ENCODE measurements around the gene NKX2-1. TPM values are rescaled to one million over a fixed set of nuclear protein-coding genes. Genes with fewer than 3 reads are reported as not detected.

Gene NKX2-1
- total and polyA plus RNA-seq, 9 donors, result 0.18 TPM; not detected in 8

DNA sequence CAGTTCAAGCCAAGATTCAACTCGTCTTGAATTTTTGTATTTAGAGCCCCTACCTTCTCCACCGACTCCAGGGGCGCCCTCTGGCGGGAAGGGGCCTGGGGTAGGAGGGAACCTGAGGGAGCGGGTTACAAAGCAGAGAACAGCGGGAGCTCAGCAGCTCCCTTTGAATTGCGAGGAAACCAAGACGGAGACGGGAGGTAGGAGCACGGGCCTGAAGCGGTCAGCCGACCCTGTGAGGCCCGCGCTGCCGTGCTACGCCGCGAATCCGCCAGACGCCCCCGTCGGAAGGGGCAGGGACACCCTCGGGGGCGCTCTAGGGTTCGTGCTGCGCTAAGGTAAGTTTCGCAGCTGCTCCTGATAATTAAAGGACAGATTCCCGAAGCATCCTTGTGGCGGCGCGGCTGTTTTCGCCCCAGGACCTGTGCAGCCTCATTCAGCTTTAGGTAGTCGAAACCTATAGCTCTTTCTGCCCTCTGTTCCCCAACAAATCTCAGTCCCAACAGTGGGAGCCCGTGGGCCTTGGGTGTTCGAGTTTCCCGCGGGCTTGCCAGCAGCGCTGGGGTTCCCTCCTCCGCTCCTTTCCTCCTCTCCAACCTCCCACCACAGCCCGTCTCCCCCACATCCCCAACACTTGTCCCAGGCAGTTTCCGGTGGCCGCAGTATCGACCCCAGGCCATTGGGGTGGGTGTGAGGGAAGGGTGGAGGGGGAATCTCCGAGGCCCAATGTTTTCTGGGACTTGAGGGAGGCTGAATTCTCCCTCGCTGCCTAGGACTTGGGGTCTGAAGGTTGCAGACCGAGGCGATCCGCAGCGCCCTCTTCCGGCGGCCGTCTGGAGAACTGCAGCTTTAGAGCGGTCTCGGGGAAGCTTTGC, 5.1 kb upstream of the NKX2-1 start:
- no peak overlapping the region for H3K4me3 ChIP-seq
- no peaks in the 10 kb centered on the region for H3K36me3 ChIP-seq
- no peak overlapping the region for H3K27ac ChIP-seq
- peaks cover 1% of the 10 kb centered on the region for H3K4me1 ChIP-seq (ENCODE audit: insufficient read depth)
- DNase-seq, result no peak
- WGBS, 3 donors, result 2 to 3% (median 2%) methylated on average over 50 to 54 of the region's 54 CpGs
- intact Hi-C loops (cut with DNase I), result no loop called here
- TF ChIP-seq EP300 (IDR thresholded peaks at IDR 0.05) (no peak), POLR2A (IDR thresholded peaks at IDR 0.05) (no peak)
- TF ChIP-seq, protein P1, sequence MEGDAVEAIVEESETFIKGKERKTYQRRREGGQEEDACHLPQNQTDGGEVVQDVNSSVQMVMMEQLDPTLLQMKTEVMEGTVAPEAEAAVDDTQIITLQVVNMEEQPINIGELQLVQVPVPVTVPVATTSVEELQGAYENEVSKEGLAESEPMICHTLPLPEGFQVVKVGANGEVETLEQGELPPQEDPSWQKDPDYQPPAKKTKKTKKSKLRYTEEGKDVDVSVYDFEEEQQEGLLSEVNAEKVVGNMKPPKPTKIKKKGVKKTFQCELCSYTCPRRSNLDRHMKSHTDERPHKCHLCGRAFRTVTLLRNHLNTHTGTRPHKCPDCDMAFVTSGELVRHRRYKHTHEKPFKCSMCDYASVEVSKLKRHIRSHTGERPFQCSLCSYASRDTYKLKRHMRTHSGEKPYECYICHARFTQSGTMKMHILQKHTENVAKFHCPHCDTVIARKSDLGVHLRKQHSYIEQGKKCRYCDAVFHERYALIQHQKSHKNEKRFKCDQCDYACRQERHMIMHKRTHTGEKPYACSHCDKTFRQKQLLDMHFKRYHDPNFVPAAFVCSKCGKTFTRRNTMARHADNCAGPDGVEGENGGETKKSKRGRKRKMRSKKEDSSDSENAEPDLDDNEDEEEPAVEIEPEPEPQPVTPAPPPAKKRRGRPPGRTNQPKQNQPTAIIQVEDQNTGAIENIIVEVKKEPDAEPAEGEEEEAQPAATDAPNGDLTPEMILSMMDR (IDR thresholded peaks at IDR 0.05), result no peak
- H3K27me3 ChIP-seq, result no peaks in the 10 kb centered on the region
- peaks cover 0 to 3% of the 10 kb centered on the region in 2 donors for H3K9me3 ChIP-seq

GRCh38 chr14:36524220-36524837, 4.3 kb upstream of the NKX2-1 start:
- no peak overlapping the region for H3K4me3 ChIP-seq
- 5 to 6% (median 5%) methylated on average over 38 of the region's 38 CpGs for WGBS, 3 donors
- no peaks in the 10 kb centered on the region for H3K36me3 ChIP-seq
- TF ChIP-seq, protein P1 (IDR thresholded peaks at IDR 0.05), result no peak
- TF ChIP-seq POLR2A (IDR thresholded peaks at IDR 0.05) (no peak), EP300 (IDR thresholded peaks at IDR 0.05) (no peak)
- no peak for DNase-seq
- H3K27me3 ChIP-seq, result no peaks in the 10 kb centered on the region
- H3K9me3 ChIP-seq, result peaks cover 0 to 3% of the 10 kb centered on the region in 2 donors
- no peak overlapping the region for H3K27ac ChIP-seq
- intact Hi-C loops (cut with DNase I), result no loop called here
- peaks cover 1% of the 10 kb centered on the region for H3K4me1 ChIP-seq (ENCODE audit: insufficient read depth)

GRCh38 chr14:36522972-36523715, 3.1 kb upstream of the NKX2-1 start:
- WGBS, 3 donors, result 4% methylated on average over 35 of the region's 35 CpGs
- intact Hi-C loops (cut with DNase I), result no loop called here
- Histone ChIP-seq H3K9me3 (peaks cover 0 to 3% of the 10 kb centered on the region in 2 donors), H3K27me3 (peaks cover 3% of the 10 kb centered on the region), H3K4me3 (no peak overlapping the region), H3K4me1 (ENCODE audit: insufficient read depth) (peaks cover 7% of the 10 kb centered on the region), H3K36me3 (no peaks in the 10 kb centered on the region), H3K27ac (no peak overlapping the region)
- TF ChIP-seq, protein P1 (IDR thresholded peaks at IDR 0.05), result no peak
- TF ChIP-seq POLR2A (IDR thresholded peaks at IDR 0.05) (no peak), EP300 (IDR thresholded peaks at IDR 0.05) (no peak)
- no peak for DNase-seq

DNA sequence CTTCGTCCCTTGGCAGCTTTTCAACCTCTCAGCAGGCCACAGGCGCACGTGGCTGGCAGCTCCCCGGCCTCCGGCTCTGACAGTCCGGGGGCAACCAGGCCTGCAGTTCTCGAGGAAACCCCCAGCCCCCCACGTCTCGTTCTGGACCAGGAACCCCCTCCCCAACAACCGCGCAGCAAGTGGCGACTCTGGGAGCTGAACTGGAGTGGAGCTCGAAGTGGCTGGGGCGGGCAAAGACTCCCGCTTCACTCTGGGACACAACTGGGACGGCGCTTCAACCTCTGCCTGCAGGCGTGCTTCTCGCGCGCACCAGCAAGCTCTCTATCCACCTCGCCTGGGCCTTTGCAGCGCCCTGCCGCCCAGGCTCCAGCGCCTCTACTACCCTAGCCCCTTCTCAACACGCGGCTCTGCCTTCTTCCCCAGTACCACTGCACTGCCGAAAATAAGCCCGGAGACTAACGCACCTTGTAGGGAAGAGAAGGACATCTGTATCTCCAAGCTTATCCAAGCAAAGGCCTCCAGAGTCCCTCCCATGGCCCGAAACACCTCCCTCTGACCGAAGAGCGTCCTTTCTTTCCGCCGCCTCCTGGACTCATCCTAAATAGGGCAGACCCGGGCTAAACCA, 2.4 kb upstream of the NKX2-1 start:
- Histone ChIP-seq H3K4me3 (no peak overlapping the region), H3K36me3 (no peaks in the 10 kb centered on the region), H3K27me3 (peaks cover 3% of the 10 kb centered on the region), H3K4me1 (ENCODE audit: insufficient read depth) (peaks cover 7% of the 10 kb centered on the region), H3K9me3 (peaks cover 0 to 3% of the 10 kb centered on the region in 2 donors), H3K27ac (no peak overlapping the region)
- TF ChIP-seq POLR2A (IDR thresholded peaks at IDR 0.05) (no peak), EP300 (IDR thresholded peaks at IDR 0.05) (no peak)
- TF ChIP-seq, protein P1 (IDR thresholded peaks at IDR 0.05), result no peak
- 2 to 4% (median 3%) methylated on average over 35 to 36 of the region's 36 CpGs for WGBS, 3 donors
- no peak for DNase-seq
- intact Hi-C loops (cut with DNase I), result no loop called here
